ENCODE results near the gene SGPP1. TPM values are rescaled to one million over a fixed set of nuclear protein-coding genes. Genes with fewer than 3 reads are reported as not detected.

SGPP1 gene
- total and polyA plus RNA-seq, 2 of the 4 experiments (the other 2 are of a cell fraction): 8.6 to 11.1 TPM

- no peak overlapping the region for H3K18ac ChIP-seq (ENCODE audit: low read depth, low read length)
- H2AFZ ChIP-seq (replicated peaks; ENCODE audit: low read length, poor library complexity): no peak overlapping the region
- no peak overlapping the region for H3K56ac ChIP-seq (ENCODE audit: extremely low read depth, insufficient read depth, low read length)
- no peak overlapping the region for H4K8ac ChIP-seq (ENCODE audit: low read depth in 2 of 2, low read length in 2 of 2)
- no peak overlapping the region for H4K91ac ChIP-seq (ENCODE audit: insufficient read depth, low read depth, low read length)
- H3K4me2 ChIP-seq (ENCODE audit: low read depth, low read length): no peak overlapping the region
- in situ Hi-C loops (cut with MboI; ENCODE audit: low sequenced_read_pairs): no loop called here
- ChIA-PET CTCF (no interaction called here), POLR2A (ENCODE audit: unreplicated experiment) (no interaction called here)
- intact Hi-C loops (cut with micrococcal nuclease): no loop called here
- H2BK15ac ChIP-seq (ENCODE audit: low read depth, low read length): no peak overlapping the region
- WGBS, 2 experiments (ENCODE audit: extremely low coverage in 2 of 2, insufficient read length in 1 of 2): 100% methylated on average over 2 of the region's 5 CpGs; no CpG with 5 or more reads in 1 of the 2 experiments
- no peaks in the 10 kb centered on the region for H3K79me1 ChIP-seq (ENCODE audit: low read depth in 1 of 2, low read length in 2 of 2)
- no peak overlapping the region for H3K4ac ChIP-seq (ENCODE audit: low read depth, low read length)
- dilution Hi-C loops (cut with HindIII; ENCODE audit: low sequenced_read_pairs, unreplicated experiment): no loop called here
- no peak overlapping the region for H2AK5ac ChIP-seq (ENCODE audit: low read depth, low read length)
- ATAC-seq (ENCODE audit: low read depth): no peak
- BruUV-seq (replicated peaks): no TSS peak
- H3K36me3 ChIP-seq (ENCODE audit: control insufficient read depth, insufficient read depth, low read length): no peaks in the 10 kb centered on the region
- H2AK9ac ChIP-seq (replicated peaks; ENCODE audit: low read depth, low read length, poor library complexity): no peak overlapping the region
- no peaks in the 10 kb centered on the region for H3K27me3 ChIP-seq (ENCODE audit: control insufficient read depth, insufficient read depth, low read length)
- no peak overlapping the region for H3K27ac ChIP-seq (ENCODE audit: insufficient read depth, low read length)
- peaks cover 6% of the 10 kb centered on the region for H3K9me1 ChIP-seq (ENCODE audit: insufficient read depth, low read length)
- H3K9ac ChIP-seq (ENCODE audit: low read depth, low read length): no peak overlapping the region
- H3K4me1 ChIP-seq (ENCODE audit: control insufficient read depth, insufficient read depth, low read length): peaks cover 2% of the 10 kb centered on the region
- H2BK120ac ChIP-seq (ENCODE audit: low read depth, low read length): no peak overlapping the region
- DNase-seq: no peak
- no peak overlapping the region for H4K5ac ChIP-seq (ENCODE audit: low read depth, low read length)
- no peak overlapping the region for H3K4me3 ChIP-seq (ENCODE audit: insufficient read depth, low read depth, low read length)
- H3K14ac ChIP-seq (replicated peaks; ENCODE audit: low read depth, low read length): no peak overlapping the region
- H2BK5ac ChIP-seq (ENCODE audit: low read depth, low read length, poor library complexity, severe bottlenecking): no peak overlapping the region
- no peaks in the 10 kb centered on the region for H3K9me3 ChIP-seq (ENCODE audit: control insufficient read depth, insufficient read depth, low read length)
- H4K20me1 ChIP-seq (ENCODE audit: insufficient read depth, low read length): no peaks in the 10 kb centered on the region
- H2BK20ac ChIP-seq (ENCODE audit: low read depth, low read length): no peak overlapping the region
- no peak overlapping the region for H3K23ac ChIP-seq (ENCODE audit: low read depth, low read length)
- TF ChIP-seq RCOR1 (IDR thresholded peaks at IDR 0.05; ENCODE audit: insufficient replicate concordance, low read length) (no peak), MXI1 (IDR thresholded peaks at IDR 0.05; ENCODE audit: borderline replicate concordance, low read depth, low read length) (no peak), MAZ (IDR thresholded peaks at IDR 0.05; ENCODE audit: borderline replicate concordance, low read depth, low read length) (no peak), USF2 (IDR thresholded peaks at IDR 0.05; ENCODE audit: low read depth, low read length) (no peak), CEBPB (IDR thresholded peaks at IDR 0.05; ENCODE audit: low read depth, low read length) (no peak), CHD1 (IDR thresholded peaks at IDR 0.05; ENCODE audit: low read depth, low read length) (no peak), ELK1 (IDR thresholded peaks at IDR 0.05; ENCODE audit: borderline replicate concordance, low read depth, low read length) (no peak), FOS (IDR thresholded peaks at IDR 0.05; ENCODE audit: low read depth, low read length) (no peak)
Observed at GRCh38 chr14:63673255-63673654, 54.6 kb downstream of the SGPP1 start.
